OCI-LY3 (cell line): Measurements from ENCODE around the gene UBLCP1.
"Not testable (repeated sequence)": the region's sequence is repeated elsewhere in the genome, so short reads cannot be mapped to it uniquely, and the experiment has no call there.

ENCODE experiments used
- H2AFZ ChIP-seq: fragments of 200-600, 300-600 bp; shearing (Covaris generic); 2 replicates; pipeline ENCODE4 v1.6.0; 2014; ENCODE audit warnings: antibody characterized with exemption, low read depth, low read length
- H3K27ac ChIP-seq: fragments of 200-600, 300-600 bp; sonication (generic); 2 replicates; pipeline ENCODE4 v1.5.1; 2014; ENCODE audit warnings: mild to moderate bottlenecking, low read length, moderate library complexity, mixed read lengths
- H3K27me3 ChIP-seq: fragments of 200-600, 300-600 bp; sonication (generic); 2 replicates; pipeline ENCODE4 v1.6.1; 2014; ENCODE audit warnings: low read depth, low read length, mixed read lengths
- H3K36me3 ChIP-seq: fragments of 200-600, 300-600 bp; sonication (generic); replicated peaks from 2 replicates; pipeline ENCODE3; 2014; ENCODE audit warnings: low read depth, low read length, mixed read lengths
- H3K4me1 ChIP-seq: fragments of 300-600, 200-600 bp; sonication (generic); 2 replicates; pipeline ENCODE4 v1.6.1; 2014; ENCODE audit warnings: low read length, mixed read lengths
- H3K4me2 ChIP-seq: fragments of 200-600, 300-600 bp; sonication (generic); 2 replicates; pipeline ENCODE4 v1.6.1; 2014; ENCODE audit warnings: low read length, mixed read lengths
- H3K4me3 ChIP-seq: fragments of 300-600, 200-600 bp; sonication (generic); 2 replicates; pipeline ENCODE4 v1.5.1; 2014; ENCODE audit warnings: antibody characterized with exemption, mild to moderate bottlenecking, low read length, moderate library complexity
- H3K79me2 ChIP-seq: fragments of 300-600, 200-600 bp; shearing (Covaris generic); 2 replicates; pipeline ENCODE4 v1.6.1; 2014; ENCODE audit warnings: mild to moderate bottlenecking, low read length, mixed read lengths
- H3K9ac ChIP-seq: fragments of 300-600, 200-600 bp; shearing (Covaris generic); 2 replicates; pipeline ENCODE4 v1.6.0; 2014; ENCODE audit warnings: mild to moderate bottlenecking, low read length, moderate library complexity
- H3K9me3 ChIP-seq: fragments of 200-600, 300-600 bp; shearing (Covaris generic); 2 replicates; pipeline ENCODE4 v1.6.1; 2014; ENCODE audit warnings: low read length, mixed read lengths; ENCODE audit not compliant: insufficient read depth
- H4K20me1 ChIP-seq: fragments of 200-600, 300-600 bp; sonication (generic); 2 replicates; pipeline ENCODE4 v1.6.1; 2016; ENCODE audit warnings: low read length, mixed read lengths; ENCODE audit not compliant: insufficient read depth
- EZH2phosphoT487 ChIP-seq: fragments of 200-600 bp; shearing (Covaris generic); IDR thresholded peaks from 2 replicates; pipeline ENCODE4 v1.6.1; 2018; ENCODE audit warnings: antibody characterized with exemption, mixed run types, low read depth
- TF ChIP-seq, protein P1 (sequence below): fragments of 200-600, 300-600 bp; sonication (generic); IDR thresholded peaks from 2 replicates; pipeline ENCODE4 v1.5.1; 2014; ENCODE audit warnings: antibody characterized with exemption, low read length, low read depth

UBLCP1 gene

DNA sequence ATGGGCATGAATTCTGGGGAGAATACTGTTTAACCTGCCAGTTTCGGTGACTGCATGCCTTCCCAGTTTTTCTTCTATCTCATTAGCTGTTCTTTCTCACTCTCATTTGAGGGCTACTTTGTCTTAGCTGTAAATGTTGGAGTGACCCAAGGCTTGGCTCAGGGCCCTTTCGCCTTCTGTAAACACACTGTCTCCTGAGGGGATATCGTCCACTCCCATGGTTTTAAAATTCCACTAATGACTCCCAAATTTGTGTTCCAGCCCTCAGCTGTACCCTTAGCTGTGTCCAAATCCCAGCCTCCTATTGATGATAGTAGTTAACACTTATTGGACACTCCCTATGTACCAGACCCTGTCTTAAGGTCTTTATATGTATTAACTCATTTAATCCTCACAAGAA is 39.6 kb upstream of the UBLCP1 start:
- no peak overlapping the region for H3K4me2 ChIP-seq
- H3K4me1 ChIP-seq: no peaks in the 10 kb centered on the region
- no peaks in the 10 kb centered on the region for H4K20me1 ChIP-seq
- H2AFZ ChIP-seq: no peak overlapping the region
- no peaks in the 10 kb centered on the region for H3K36me3 ChIP-seq
- no peak overlapping the region for H3K9ac ChIP-seq
- H3K9me3 ChIP-seq: no peaks in the 10 kb centered on the region
- no peaks in the 10 kb centered on the region for H3K79me2 ChIP-seq
- H3K27me3 ChIP-seq: no peaks in the 10 kb centered on the region
- H3K27ac ChIP-seq: no peak overlapping the region
- H3K4me3 ChIP-seq: no peak overlapping the region
- TF ChIP-seq EZH2phosphoT487: no peak
- TF ChIP-seq, protein P1, sequence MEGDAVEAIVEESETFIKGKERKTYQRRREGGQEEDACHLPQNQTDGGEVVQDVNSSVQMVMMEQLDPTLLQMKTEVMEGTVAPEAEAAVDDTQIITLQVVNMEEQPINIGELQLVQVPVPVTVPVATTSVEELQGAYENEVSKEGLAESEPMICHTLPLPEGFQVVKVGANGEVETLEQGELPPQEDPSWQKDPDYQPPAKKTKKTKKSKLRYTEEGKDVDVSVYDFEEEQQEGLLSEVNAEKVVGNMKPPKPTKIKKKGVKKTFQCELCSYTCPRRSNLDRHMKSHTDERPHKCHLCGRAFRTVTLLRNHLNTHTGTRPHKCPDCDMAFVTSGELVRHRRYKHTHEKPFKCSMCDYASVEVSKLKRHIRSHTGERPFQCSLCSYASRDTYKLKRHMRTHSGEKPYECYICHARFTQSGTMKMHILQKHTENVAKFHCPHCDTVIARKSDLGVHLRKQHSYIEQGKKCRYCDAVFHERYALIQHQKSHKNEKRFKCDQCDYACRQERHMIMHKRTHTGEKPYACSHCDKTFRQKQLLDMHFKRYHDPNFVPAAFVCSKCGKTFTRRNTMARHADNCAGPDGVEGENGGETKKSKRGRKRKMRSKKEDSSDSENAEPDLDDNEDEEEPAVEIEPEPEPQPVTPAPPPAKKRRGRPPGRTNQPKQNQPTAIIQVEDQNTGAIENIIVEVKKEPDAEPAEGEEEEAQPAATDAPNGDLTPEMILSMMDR: no peak

DNA sequence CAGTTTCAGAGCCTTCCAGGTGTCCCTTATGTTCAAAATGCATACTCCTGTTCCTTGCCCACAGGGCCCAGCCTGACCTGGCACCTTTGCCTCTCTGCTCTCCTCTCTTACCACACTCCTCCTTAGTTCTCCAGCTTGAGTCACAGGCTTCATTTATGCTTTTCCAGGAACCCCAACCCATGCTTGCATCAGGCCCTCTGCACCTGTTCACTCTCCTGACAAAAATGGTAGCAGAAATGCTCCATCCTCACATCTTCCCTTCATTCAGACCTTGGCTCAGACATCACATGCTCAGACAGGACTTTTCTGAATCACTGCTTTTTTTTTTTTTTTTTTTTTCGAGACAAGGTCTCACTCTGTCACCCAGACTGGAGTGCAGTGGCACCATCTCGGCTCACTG is 38.6 kb upstream of the UBLCP1 start:
- H3K27ac ChIP-seq: no peak overlapping the region
- no peaks in the 10 kb centered on the region for H3K9me3 ChIP-seq
- H4K20me1 ChIP-seq: no peaks in the 10 kb centered on the region
- no peaks in the 10 kb centered on the region for H3K79me2 ChIP-seq
- H3K4me2 ChIP-seq: no peak overlapping the region
- H3K36me3 ChIP-seq: no peaks in the 10 kb centered on the region
- no peak overlapping the region for H2AFZ ChIP-seq
- no peak overlapping the region for H3K4me3 ChIP-seq
- TF ChIP-seq EZH2phosphoT487: no peak
- no peaks in the 10 kb centered on the region for H3K4me1 ChIP-seq
- H3K27me3 ChIP-seq: no peaks in the 10 kb centered on the region
- no peak overlapping the region for H3K9ac ChIP-seq

DNA sequence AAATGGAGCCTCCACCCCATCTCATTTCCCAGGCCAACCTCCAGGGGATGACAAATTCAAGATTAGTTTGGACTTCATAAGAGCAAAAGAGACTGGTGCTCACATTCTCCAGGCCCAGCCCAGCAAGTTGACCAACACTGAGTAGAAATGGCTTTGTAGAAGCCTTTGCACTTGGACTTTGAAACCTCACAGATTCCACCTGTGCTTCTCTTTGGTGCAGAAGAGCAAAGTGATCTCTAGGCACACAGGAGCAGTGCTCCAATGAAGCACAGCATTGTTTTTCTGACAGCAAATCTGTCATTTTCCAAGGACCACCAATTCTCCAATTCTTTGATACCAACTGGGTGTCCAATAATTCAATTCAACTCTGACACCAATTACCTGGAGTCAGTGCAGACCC is 36.6 kb upstream of the UBLCP1 start:
- H3K4me3 ChIP-seq: no peak overlapping the region
- H3K4me1 ChIP-seq: no peaks in the 10 kb centered on the region
- H3K79me2 ChIP-seq: no peaks in the 10 kb centered on the region
- no peak overlapping the region for H3K4me2 ChIP-seq
- H3K27me3 ChIP-seq: no peaks in the 10 kb centered on the region
- no peak overlapping the region for H3K9ac ChIP-seq
- no peak overlapping the region for H3K27ac ChIP-seq
- no peak overlapping the region for H2AFZ ChIP-seq
- no peaks in the 10 kb centered on the region for H4K20me1 ChIP-seq
- TF ChIP-seq, protein P1: no peak
- TF ChIP-seq EZH2phosphoT487: no peak
- no peaks in the 10 kb centered on the region for H3K9me3 ChIP-seq
- no peaks in the 10 kb centered on the region for H3K36me3 ChIP-seq

DNA sequence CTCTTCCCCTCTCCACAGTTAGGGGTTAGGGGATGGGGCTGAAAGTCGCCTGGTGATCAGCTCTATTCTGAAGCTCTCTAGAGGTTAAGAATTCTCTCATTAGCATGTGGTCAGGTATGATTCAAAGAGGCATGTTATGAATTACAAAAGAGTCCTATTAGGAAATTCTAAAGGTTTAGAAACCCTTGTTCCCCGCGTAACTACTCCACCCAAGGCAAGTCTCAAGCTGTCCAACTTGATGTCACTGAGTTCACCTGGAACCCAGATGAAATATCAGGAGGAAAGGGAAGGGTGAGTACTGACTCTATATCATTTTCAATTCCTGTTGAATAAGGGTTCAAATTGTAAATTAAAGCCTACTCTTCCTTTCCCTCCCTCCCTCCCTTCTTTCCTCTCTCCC is 35.6 kb upstream of the UBLCP1 start:
- H4K20me1 ChIP-seq: no peaks in the 10 kb centered on the region
- H3K79me2 ChIP-seq: no peaks in the 10 kb centered on the region
- H3K4me3 ChIP-seq: no peak overlapping the region
- TF ChIP-seq EZH2phosphoT487: no peak
- TF ChIP-seq, protein P1: no peak
- no peaks in the 10 kb centered on the region for H3K9me3 ChIP-seq
- H2AFZ ChIP-seq: no peak overlapping the region
- H3K36me3 ChIP-seq: no peaks in the 10 kb centered on the region
- no peak overlapping the region for H3K27ac ChIP-seq
- no peak overlapping the region for H3K4me2 ChIP-seq
- H3K27me3 ChIP-seq: no peaks in the 10 kb centered on the region
- H3K4me1 ChIP-seq: no peaks in the 10 kb centered on the region
- H3K9ac ChIP-seq: no peak overlapping the region

DNA sequence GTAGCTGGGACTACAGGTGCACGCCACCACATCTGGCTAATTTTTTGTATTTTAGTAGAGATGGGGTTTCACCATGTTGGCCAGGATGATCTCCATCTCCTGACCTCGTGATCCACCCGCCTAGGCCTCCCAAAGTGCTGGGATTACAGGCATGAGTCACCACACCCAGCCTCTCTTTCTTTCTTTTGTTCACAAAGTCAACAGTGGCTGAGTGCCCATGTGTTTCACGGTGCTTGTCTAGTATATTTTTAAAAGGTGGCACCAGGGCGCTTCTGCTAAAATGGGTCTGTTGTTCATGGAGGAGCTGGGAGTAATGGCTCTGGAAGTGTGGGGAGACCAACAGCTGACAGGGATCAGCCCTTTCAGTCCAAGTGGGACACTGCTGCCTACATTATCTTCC is 35.0 kb upstream of the UBLCP1 start:
- H3K79me2 ChIP-seq, H3K36me3 ChIP-seq, H4K20me1 ChIP-seq, H3K27me3 ChIP-seq, H3K4me1 ChIP-seq, H3K9ac ChIP-seq, H3K27ac ChIP-seq, H3K9me3 ChIP-seq, H2AFZ ChIP-seq, H3K4me3 ChIP-seq, H3K4me2 ChIP-seq: not testable (repeated sequence)
